Stomach (tissue), 4 donors: ENCODE measurements around the gene INHA.

Source experiments
- POLR2A ChIP-seq, 4 donors: fragments of 450-650 bp; IDR thresholded peaks; one replicate each; pipeline ENCODE4 v1.6.1; 2016; ENCODE audit warnings: antibody characterized with exemption in 4 of 4, control low read depth in 2 of 4, mild to moderate bottlenecking in 1 of 4, moderate library complexity in 1 of 4
- TF ChIP-seq, protein P1 (sequence below), 7 experiments: fragments of 450-650 bp in 4 of 7; fragments of 200-600 bp in 3 of 7; sonication (generic) in 3 of 7; IDR thresholded peaks; one replicate each; pipeline ENCODE4 v1.5.1; 2016 to 2019; ENCODE audit warnings: antibody characterized with exemption in 7 of 7, control low read depth in 2 of 7, mild to moderate bottlenecking in 1 of 7

DNA sequence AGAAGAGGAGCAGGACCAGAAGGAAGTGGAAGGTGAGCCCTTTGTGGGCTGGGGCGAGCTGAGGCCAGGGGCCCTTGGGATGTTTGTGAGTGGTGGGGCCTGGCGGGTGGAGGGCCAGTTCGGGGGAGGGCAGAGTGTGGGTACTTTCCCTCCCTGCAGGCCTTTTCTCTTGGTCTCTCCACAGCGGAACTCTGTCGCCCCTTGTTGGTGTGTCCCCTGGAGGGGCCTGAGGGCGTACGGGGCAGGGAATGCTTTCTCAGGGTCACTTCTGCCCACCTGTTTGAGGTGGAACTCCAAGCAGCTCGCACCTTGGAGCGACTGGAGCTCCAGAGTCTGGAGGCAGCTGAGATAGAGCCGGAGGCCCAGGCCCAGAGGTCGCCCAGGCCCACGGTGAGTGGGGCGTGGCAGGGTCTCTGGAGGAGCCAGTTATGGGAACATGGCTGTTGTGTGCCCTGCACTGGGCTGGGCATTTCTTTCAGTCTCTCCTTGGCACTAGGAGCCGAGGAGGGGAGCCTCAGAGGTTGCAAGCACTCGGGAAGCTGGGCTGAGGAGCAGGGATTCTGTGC, 36.4 kb downstream of the INHA start:
- TF ChIP-seq, protein P1, sequence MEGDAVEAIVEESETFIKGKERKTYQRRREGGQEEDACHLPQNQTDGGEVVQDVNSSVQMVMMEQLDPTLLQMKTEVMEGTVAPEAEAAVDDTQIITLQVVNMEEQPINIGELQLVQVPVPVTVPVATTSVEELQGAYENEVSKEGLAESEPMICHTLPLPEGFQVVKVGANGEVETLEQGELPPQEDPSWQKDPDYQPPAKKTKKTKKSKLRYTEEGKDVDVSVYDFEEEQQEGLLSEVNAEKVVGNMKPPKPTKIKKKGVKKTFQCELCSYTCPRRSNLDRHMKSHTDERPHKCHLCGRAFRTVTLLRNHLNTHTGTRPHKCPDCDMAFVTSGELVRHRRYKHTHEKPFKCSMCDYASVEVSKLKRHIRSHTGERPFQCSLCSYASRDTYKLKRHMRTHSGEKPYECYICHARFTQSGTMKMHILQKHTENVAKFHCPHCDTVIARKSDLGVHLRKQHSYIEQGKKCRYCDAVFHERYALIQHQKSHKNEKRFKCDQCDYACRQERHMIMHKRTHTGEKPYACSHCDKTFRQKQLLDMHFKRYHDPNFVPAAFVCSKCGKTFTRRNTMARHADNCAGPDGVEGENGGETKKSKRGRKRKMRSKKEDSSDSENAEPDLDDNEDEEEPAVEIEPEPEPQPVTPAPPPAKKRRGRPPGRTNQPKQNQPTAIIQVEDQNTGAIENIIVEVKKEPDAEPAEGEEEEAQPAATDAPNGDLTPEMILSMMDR (IDR thresholded peaks at IDR 0.05) = no peak
- no peak for TF ChIP-seq POLR2A (IDR thresholded peaks at IDR 0.05)
